ENCODE measurements around the gene RCBTB1. TPM values are rescaled to one million over a fixed set of nuclear protein-coding genes. Genes with fewer than 3 reads are reported as not detected.

RCBTB1 gene
- total RNA-seq, 2 experiments from 2014 or later, result 18.1 to 20.0 TPM

DNA sequence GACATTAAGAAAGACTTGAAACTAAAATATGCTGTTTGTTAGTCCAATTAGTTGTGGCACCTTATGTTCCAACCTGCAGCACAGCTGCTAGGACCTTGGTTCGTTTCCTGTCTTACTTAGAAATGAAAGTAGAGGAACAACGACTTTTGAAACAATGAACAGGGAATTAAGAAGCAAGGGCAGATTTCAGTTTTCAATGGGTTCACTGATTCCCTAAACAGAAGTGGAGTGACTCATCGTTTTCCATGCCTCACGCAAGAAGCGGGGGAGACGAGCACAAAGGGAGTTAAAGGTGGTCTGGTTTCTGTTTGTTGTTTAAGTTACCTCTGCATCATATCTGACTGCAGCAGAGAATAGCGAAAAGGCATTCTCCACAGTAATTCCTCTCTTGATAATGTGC, 44.8 kb downstream of the RCBTB1 start:
- Mint-ChIP-seq H3K9me3 (no peaks in the 10 kb centered on the region), H3K27me3 (no peaks in the 10 kb centered on the region), H3K27ac (peak overlapping the region; percentile 92), H3K36me3 (ENCODE audit: low read depth) (peaks cover 30% of the 10 kb centered on the region), H3K4me3 (peak overlapping the region; percentile 66), H3K4me1 (peaks cover 25% of the 10 kb centered on the region)
- peak; percentile 24 for DNase-seq
- POLR2A ChIA-PET, result no interaction called here
- CTCF ChIA-PET, result interaction anchor here (0.7 to 1.9 kb wide), 6 partner anchors 10 to 98 kb away, joined by 3 to 9 read pairs (median 4); no protein-coding TSS in a partner anchor

DNA sequence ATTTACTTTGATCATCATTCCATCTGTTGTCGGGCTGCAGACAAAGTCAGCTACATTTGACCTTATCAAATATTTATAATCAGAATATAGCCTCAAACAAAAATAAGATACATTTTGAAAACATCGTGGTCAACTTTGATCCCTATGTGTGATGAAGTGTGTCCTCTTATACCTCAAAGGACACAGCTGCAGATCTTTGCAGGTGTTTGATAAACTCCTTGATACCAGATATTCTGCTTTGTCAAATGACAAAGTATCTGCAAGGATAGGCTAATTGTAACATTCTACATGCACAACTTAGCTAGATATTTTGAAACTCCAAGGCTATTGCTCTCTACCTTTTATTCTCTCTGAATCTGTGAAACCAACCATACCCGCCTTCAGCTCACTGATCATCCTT, 45.6 kb downstream of the RCBTB1 start:
- Mint-ChIP-seq H3K4me1 (peaks cover 25% of the 10 kb centered on the region), H3K27ac (peak overlapping the region; percentile 92), H3K4me3 (peak overlapping the region; percentile 66), H3K36me3 (ENCODE audit: low read depth) (peaks cover 26% of the 10 kb centered on the region), H3K27me3 (no peaks in the 10 kb centered on the region), H3K9me3 (no peaks in the 10 kb centered on the region)
- DNase-seq, result no peak
- CTCF ChIA-PET, result interaction anchor here (1.1 to 1.9 kb wide), 5 partner anchors 8 to 37 kb away, joined by 3 to 9 read pairs (median 6); no protein-coding TSS in a partner anchor
- POLR2A ChIA-PET, result no interaction called here

DNA sequence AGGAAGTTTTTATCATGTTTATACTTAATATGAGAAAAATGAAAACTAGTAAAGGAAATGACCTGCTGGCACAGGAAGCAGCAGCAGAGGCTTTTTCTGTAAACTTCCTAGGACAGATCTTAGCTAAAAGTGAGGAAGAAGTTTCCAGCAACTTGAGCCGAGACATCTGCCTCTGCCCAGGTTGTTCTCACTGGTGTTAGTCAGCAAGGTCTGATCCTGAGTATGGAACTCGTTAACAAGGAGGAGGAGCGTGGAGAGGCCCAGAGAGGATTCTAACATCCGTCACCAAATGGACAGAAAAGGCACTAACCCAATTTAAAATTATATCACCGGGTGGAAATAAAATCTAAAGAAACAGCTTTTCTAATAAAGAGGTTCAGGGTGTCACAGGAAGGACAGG, 46.0 kb downstream of the RCBTB1 start:
- ChIA-PET POLR2A (no interaction called here), CTCF (interaction anchor here (1.3 to 1.9 kb wide), 4 partner anchors 8 to 14 kb away, joined by 4 to 9 read pairs (median 6); no protein-coding TSS in a partner anchor)
- Mint-ChIP-seq H3K4me1 (peaks cover 27% of the 10 kb centered on the region), H3K4me3 (no peak overlapping the region), H3K27me3 (no peaks in the 10 kb centered on the region), H3K9me3 (no peaks in the 10 kb centered on the region), H3K27ac (peak overlapping the region; percentile 92), H3K36me3 (ENCODE audit: low read depth) (peaks cover 28% of the 10 kb centered on the region)
- DNase-seq, result no peak

DNA sequence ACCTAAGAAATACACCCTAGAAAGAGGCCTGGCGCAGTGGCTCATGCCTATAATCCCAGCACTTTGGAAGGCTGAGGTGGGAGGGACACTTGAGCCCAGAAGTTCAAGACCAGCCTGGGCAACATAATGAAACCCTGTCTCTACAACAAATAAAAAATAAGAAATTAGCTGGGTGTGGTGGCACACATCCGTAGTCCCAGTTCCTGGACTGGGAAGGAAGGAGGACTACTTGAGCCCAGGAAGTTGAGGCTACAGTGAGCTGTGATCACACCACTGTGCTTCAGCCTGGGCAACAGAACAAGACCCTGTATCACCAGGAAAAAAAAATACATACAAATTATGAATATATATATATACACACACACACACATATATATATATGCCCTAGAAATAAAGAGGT, 47.0 kb downstream of the RCBTB1 start:
- Mint-ChIP-seq H3K4me3 (no peak overlapping the region), H3K27ac (no peak overlapping the region), H3K36me3 (ENCODE audit: low read depth) (peaks cover 36% of the 10 kb centered on the region), H3K27me3 (no peaks in the 10 kb centered on the region), H3K9me3 (no peaks in the 10 kb centered on the region), H3K4me1 (peaks cover 31% of the 10 kb centered on the region)
- POLR2A ChIA-PET, result no interaction called here
- DNase-seq, result no peak
- CTCF ChIA-PET, result interaction anchor here (0.6 to 1.4 kb wide), 3 partner anchors 9 to 226 kb away, joined by 3 to 6 read pairs (median 6); no protein-coding TSS in a partner anchor

DNA sequence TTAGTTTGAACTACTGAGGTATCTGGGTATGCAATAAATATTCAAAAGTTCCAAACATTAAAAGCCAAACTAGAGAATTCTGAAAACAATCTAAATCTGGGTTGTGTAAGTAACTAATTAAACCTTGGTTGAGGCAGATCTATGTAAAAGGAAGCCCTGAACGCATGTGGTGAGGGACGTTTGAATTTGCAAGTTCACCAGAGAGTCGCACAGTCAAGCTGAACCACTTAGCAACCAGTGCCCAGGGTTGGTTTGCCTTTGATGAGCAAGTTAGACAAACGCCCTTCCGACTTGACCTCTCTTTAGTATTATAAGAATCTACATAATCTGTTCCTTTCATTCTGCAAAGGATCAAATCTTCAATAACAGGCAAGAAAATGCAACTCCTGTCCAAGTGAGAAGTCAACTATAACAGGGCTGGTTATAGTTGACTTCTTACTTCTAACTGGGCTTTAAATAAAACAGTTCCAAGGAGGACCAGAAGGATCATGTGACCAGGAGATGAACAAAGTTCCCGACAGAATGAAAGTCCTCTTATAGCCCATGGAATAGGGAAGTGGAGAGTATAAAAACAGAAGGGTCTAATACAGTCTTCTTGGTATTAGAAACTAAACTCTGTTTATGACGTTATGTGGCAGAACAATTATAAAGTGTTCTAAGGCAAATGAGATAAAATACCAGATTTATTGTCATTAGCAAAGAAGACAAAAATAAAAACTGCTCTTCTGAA, 49.0 kb downstream of the RCBTB1 start:
- ChIA-PET CTCF (interaction anchor here (0.6 kb wide), 1 partner anchor 887 kb away, joined by 3 read pairs; no protein-coding TSS in a partner anchor), POLR2A (no interaction called here)
- no peak for DNase-seq
- no peaks in the 10 kb centered on the region for H3K9me3 Mint-ChIP-seq
- H3K36me3 Mint-ChIP-seq (ENCODE audit: low read depth), result peaks cover 43% of the 10 kb centered on the region
- no peaks in the 10 kb centered on the region for H3K27me3 Mint-ChIP-seq
- no peak overlapping the region for H3K4me3 Mint-ChIP-seq
- H3K4me1 Mint-ChIP-seq, result peaks cover 37% of the 10 kb centered on the region
- H3K27ac Mint-ChIP-seq, result no peak overlapping the region

DNA sequence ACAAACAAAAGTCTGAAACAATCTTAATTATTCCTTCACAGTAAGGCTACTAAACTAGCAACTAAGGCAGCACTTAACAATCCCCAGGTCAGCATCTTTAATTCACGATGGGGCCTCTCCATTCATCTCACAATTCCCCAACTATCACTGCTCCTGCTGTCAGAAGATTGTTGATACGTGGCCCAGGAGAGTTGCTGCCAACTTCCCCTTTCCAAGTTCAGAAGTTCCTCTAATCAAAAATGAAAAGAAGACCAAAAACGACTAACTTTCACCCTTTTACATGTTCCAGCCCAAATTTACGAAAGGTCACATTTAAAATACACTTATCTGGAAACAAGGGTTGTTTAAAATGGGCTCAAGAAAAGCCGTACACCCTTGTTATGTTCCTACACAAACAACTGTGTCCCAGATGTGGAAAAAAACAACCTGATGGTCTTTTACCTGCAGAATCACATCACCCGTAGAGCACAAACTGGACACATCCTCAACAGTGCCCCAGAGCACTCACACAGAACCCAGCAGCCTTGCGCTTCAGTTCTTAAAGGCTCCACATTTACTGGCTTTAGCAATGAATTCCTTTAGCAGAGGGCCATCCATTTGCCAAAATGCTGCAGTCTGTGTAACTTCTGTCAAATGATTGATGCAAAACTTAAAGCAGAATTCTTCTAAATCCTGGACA, 51.6 kb downstream of the RCBTB1 start:
- ChIA-PET CTCF (no interaction called here), POLR2A (no interaction called here)
- DNase-seq, result no peak
- no peak overlapping the region for H3K4me3 Mint-ChIP-seq
- H3K27ac Mint-ChIP-seq, result no peak overlapping the region
- peaks cover 22% of the 10 kb centered on the region for H3K4me1 Mint-ChIP-seq
- peaks cover 51% of the 10 kb centered on the region for H3K36me3 Mint-ChIP-seq (ENCODE audit: low read depth)
- no peaks in the 10 kb centered on the region for H3K9me3 Mint-ChIP-seq
- no peaks in the 10 kb centered on the region for H3K27me3 Mint-ChIP-seq

DNA sequence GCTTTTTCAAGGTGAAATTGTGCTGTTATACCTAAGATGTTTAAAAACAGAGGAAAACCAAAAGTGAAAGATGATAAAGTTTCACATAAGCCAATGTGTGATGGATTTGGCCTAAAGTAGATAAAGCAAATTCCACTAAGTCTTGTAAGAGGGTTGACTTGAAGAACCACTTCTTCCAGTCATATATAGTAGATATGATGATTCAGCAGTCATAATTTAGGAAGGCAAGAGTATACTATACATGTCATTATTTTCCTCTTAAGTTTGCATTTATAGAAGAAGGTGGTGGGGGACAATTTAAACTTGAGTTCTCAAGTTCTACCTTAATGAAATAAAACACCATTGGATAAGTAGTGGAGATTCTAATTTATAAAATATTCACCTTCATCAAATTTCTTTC, 52.3 kb downstream of the RCBTB1 start:
- CTCF ChIA-PET, result no interaction called here
- no peak overlapping the region for H3K4me3 Mint-ChIP-seq
- peaks cover 58% of the 10 kb centered on the region for H3K36me3 Mint-ChIP-seq (ENCODE audit: low read depth)

DNA sequence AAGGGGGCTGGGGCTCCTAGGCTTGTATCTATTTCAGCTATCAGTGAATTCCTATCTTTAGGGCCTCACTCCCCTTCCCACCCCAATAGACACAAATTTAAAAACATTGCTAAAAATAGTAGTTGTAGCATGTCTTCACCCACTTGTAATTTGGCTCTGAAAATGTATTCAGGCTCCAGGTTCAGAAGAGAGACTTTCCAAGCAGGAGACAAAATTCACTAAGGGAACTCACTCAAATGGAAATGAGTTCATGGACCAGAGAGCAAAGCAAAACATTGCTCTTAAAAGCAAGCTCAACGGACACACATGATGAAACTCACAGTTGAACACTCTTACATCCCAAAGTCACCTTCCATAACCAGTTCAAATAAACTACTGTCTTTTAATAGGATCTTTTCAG, 52.8 kb downstream of the RCBTB1 start:
- peak overlapping the region; percentile 4 for H3K27ac Mint-ChIP-seq
- ChIA-PET POLR2A (interaction anchor here (0.5 kb wide), 1 partner anchor 37 kb away, joined by 3 read pairs; no protein-coding TSS in a partner anchor), CTCF (no interaction called here)
- DNase-seq, result no peak
- H3K9me3 Mint-ChIP-seq, result no peaks in the 10 kb centered on the region
- H3K4me1 Mint-ChIP-seq, result peaks cover 20% of the 10 kb centered on the region
- no peaks in the 10 kb centered on the region for H3K27me3 Mint-ChIP-seq
- H3K4me3 Mint-ChIP-seq, result no peak overlapping the region
- peaks cover 54% of the 10 kb centered on the region for H3K36me3 Mint-ChIP-seq (ENCODE audit: low read depth)

More for the DNA sequence above, 52.3 kb downstream of the RCBTB1 start:
- DNase-seq, result no peak
- H3K9me3 Mint-ChIP-seq, result no peaks in the 10 kb centered on the region
- peak overlapping the region; percentile 4 for H3K27ac Mint-ChIP-seq
- POLR2A ChIA-PET, result no interaction called here
- peaks cover 22% of the 10 kb centered on the region for H3K4me1 Mint-ChIP-seq
- no peaks in the 10 kb centered on the region for H3K27me3 Mint-ChIP-seq

DNA sequence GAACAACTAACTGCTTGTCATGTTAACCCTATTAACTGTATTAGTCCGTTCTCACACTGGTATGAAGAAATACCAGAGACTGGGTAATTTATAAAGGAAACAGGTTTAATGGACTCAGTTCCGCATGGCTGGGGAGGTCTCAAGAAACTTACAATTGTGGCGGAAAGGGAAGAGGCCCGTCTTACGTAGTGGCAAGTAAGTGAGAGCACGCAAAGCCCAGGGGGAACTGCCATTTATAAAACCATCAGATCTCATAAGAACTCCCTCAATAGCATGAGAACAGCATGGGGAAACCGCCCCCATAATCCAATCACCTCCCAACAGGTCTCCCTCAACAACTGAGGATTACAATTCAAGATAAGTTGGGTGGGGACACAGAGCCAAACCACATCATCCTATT, 54.9 kb downstream of the RCBTB1 start:
- ChIA-PET POLR2A (no interaction called here), CTCF (interaction anchor here (0.6 to 1.0 kb wide), 3 partner anchors 10 to 415 kb away, joined by 4 read pairs; no protein-coding TSS in a partner anchor)
- no peak overlapping the region for H3K4me3 Mint-ChIP-seq
- peaks cover 22% of the 10 kb centered on the region for H3K4me1 Mint-ChIP-seq
- no peaks in the 10 kb centered on the region for H3K9me3 Mint-ChIP-seq
- no peaks in the 10 kb centered on the region for H3K27me3 Mint-ChIP-seq
- peaks cover 60% of the 10 kb centered on the region for H3K36me3 Mint-ChIP-seq (ENCODE audit: low read depth)
- DNase-seq, result no peak
- no peak overlapping the region for H3K27ac Mint-ChIP-seq

DNA sequence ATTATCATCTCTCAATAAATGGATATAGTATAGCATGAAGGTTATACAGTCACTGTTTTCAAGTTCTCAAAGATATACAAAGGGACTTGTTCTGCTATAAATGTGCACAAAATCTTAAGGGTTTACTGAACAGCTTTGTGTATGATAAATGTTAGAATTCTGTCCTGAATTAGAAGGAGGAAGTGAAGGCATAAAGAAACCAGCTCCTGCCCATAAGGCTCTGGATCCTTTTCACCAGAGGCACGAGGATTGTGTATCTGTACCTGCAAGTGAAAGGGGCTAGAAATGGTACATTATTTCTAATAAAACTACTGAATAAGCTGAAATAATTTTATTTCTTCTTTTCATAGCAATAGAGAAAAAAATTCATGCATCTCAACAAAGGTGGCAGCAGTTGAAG, 57.2 kb downstream of the RCBTB1 start:
- CTCF ChIA-PET, result interaction anchor here (0.6 kb wide), 1 partner anchor 18 kb away, joined by 3 read pairs; no protein-coding TSS in a partner anchor
- H3K27ac Mint-ChIP-seq, result no peak overlapping the region
- H3K4me1 Mint-ChIP-seq, result peaks cover 20% of the 10 kb centered on the region
- no peaks in the 10 kb centered on the region for H3K9me3 Mint-ChIP-seq
- DNase-seq, result no peak
- POLR2A ChIA-PET, result no interaction called here
- H3K27me3 Mint-ChIP-seq, result no peaks in the 10 kb centered on the region
- H3K36me3 Mint-ChIP-seq (ENCODE audit: low read depth), result peaks cover 59% of the 10 kb centered on the region
- H3K4me3 Mint-ChIP-seq, result no peak overlapping the region

DNA sequence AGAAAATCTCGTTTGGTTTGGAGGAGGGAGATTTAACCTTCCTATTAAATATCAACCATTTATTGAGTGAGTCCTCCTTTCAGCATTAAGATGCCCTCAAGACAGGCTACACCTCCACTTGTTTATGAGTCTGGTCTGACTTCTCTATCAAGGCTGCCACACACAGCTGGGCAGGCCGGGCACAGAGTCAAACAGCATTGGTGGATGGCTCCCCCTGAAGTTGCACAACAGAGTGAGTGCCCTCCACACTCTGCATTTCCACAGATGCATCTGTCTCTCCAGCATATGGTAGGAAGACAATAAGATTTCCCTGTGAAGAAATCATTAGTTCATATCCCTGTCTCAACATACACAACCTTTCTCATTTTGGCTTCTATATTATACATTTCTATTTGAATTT, 58.2 kb downstream of the RCBTB1 start:
- H3K4me1 Mint-ChIP-seq, result peaks cover 13% of the 10 kb centered on the region
- ChIA-PET POLR2A (no interaction called here), CTCF (no interaction called here)
- H3K9me3 Mint-ChIP-seq, result no peaks in the 10 kb centered on the region
- H3K27ac Mint-ChIP-seq, result no peak overlapping the region
- H3K4me3 Mint-ChIP-seq, result no peak overlapping the region
- peaks cover 59% of the 10 kb centered on the region for H3K36me3 Mint-ChIP-seq (ENCODE audit: low read depth)
- H3K27me3 Mint-ChIP-seq, result no peaks in the 10 kb centered on the region
- DNase-seq, result no peak

DNA sequence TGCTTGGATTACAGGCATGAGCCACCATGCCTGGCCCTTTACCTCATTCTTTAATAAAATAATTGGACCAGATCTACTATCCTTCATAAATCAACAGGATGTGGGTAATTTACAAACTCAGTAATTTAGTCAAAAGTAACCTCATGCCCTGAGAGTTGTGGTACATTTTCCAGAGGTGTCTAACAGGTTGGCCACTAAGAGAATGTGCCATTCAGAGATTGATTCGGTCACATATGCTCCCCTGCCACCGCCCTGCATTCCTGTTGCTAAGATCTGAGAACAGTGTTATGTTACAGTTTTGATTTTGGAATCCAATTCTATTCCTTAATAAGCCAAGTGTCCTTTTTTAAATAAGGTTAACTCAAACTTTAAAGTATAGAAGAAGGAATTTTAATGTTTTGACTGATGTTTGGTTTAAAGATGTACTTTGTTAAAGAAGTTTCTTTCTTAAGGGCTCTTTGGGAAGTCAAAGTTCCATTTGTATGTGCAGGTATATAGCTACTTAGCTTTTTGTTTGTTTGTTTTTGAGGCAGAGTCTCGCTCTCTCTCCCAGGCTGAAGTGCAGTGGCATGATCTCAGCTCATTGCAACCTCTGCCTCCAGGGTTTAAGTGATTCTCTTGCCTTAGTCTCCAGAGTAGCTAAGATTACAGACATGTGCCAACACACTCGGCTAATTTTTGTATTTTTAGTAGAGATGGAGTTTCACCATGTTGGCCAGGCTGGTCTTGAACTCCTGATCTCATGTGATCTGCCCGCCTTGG, 60.4 kb downstream of the RCBTB1 start:
- CTCF ChIA-PET, result interaction anchor here (1.2 kb wide), 1 partner anchor 15 kb away, joined by 6 read pairs; no protein-coding TSS in a partner anchor
- DNase-seq, result no peak
- H3K36me3 Mint-ChIP-seq (ENCODE audit: low read depth), result peaks cover 58% of the 10 kb centered on the region
- H3K27me3 Mint-ChIP-seq, result no peaks in the 10 kb centered on the region
- POLR2A ChIA-PET, result no interaction called here
- H3K4me1 Mint-ChIP-seq, result peaks cover 6% of the 10 kb centered on the region
- H3K4me3 Mint-ChIP-seq, result no peak overlapping the region
- no peak overlapping the region for H3K27ac Mint-ChIP-seq
- no peaks in the 10 kb centered on the region for H3K9me3 Mint-ChIP-seq

DNA sequence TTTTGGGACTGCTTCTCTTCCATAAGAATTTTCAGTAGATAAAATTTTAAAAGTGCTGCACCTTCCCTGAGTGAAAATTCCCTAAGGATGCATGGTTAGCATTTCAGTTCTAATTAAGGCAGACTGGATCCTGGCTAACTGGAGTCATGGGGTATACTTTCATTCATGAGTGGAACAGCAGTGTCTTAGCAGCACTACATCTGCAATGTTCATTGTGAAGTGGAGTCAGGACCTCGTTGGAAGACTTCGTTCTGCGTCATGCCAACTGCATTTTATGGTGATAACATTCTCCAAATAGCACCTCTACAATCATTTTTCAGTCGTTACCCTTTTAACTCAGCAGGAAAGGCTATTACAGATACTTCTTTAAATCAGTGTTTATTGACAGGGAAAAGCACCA, 64.1 kb downstream of the RCBTB1 start:
- Mint-ChIP-seq H3K27me3 (no peaks in the 10 kb centered on the region), H3K9me3 (no peaks in the 10 kb centered on the region), H3K4me3 (no peak overlapping the region), H3K27ac (no peak overlapping the region), H3K4me1 (peaks cover 6% of the 10 kb centered on the region), H3K36me3 (ENCODE audit: low read depth) (peaks cover 50% of the 10 kb centered on the region)
- no peak for DNase-seq
- POLR2A ChIA-PET, result no interaction called here
- CTCF ChIA-PET, result no interaction called here

Data from activated CD4-positive, alpha-beta T cell treated with anti-CD3 and anti-CD28 coated beads, Interleukin-2, amount 10 ng/mL, durations not matched to agents 7 days and 5 days (primary cell).